ENCODE data around the gene GABARAP.

GABARAP gene
- long read RNA-seq, donor 1, transcript GABARAP-204 (3 exons, 837 nt), result minor isoform, 12 of 416 reads
- long read RNA-seq, donor 1, transcript GABARAP-201 (4 exons, 1,634 nt), result major isoform, 380 of 416 reads
- long read RNA-seq, donor 1, transcript GABARAP-205 (3 exons, 476 nt), result minor isoform, 7 of 416 reads
- long read RNA-seq, donor 1, partial matches to known transcripts, result 13 of 416 reads
- long read RNA-seq, donor 1, other reads (novel, unspliced or antisense), result 0 of 416 reads
- long read RNA-seq, donor 2, transcript GABARAP-201 (4 exons, 1,634 nt), result major isoform, 256 of 286 reads
- long read RNA-seq, donor 2, transcript GABARAP-204 (3 exons, 837 nt), result minor isoform, 19 of 286 reads
- long read RNA-seq, donor 2, transcript GABARAP-205 (3 exons, 476 nt), result minor isoform, 8 of 286 reads
- long read RNA-seq, donor 2, partial matches to known transcripts, result 0 of 286 reads
- long read RNA-seq, donor 2, other reads (novel, unspliced or antisense), result 0 of 286 reads
- long read RNA-seq, donor 3, transcript GABARAP-204 (3 exons, 837 nt), result minor isoform, 8 of 181 reads
- long read RNA-seq, donor 3, transcript GABARAP-201 (4 exons, 1,634 nt), result major isoform, 171 of 181 reads
- long read RNA-seq, donor 3, partial matches to known transcripts, result 0 of 181 reads
- long read RNA-seq, donor 3, other reads (novel, unspliced or antisense), result 0 of 181 reads
- long read RNA-seq, donor 4, transcript GABARAP-204 (3 exons, 837 nt), result minor isoform, 17 of 322 reads
- long read RNA-seq, donor 4, transcript GABARAP-201 (4 exons, 1,634 nt), result major isoform, 300 of 322 reads
- long read RNA-seq, donor 4, partial matches to known transcripts, result 0 of 322 reads
- long read RNA-seq, donor 4, other reads (novel, unspliced or antisense), result 0 of 322 reads
- long read RNA-seq, donor 5, transcript GABARAP-204 (3 exons, 837 nt), result minor isoform, 11 of 384 reads
- long read RNA-seq, donor 5, transcript GABARAP-201 (4 exons, 1,634 nt), result major isoform, 367 of 384 reads
- long read RNA-seq, donor 5, partial matches to known transcripts, result 0 of 384 reads
- long read RNA-seq, donor 5, other reads (novel, unspliced or antisense), result 0 of 384 reads
- long read RNA-seq, donor 6, transcript GABARAP-205 (3 exons, 476 nt), result minor isoform, 15 of 367 reads
- long read RNA-seq, donor 6, transcript GABARAP-204 (3 exons, 837 nt), result minor isoform, 17 of 367 reads
- long read RNA-seq, donor 6, transcript GABARAP-201 (4 exons, 1,634 nt), result major isoform, 335 of 367 reads
- long read RNA-seq, donor 6, partial matches to known transcripts, result 0 of 367 reads
- long read RNA-seq, donor 6, other reads (novel, unspliced or antisense), result 0 of 367 reads
- long read RNA-seq, donor 7, result 0 reads
- long read RNA-seq, donor 8, transcript GABARAP-201 (4 exons, 1,634 nt), result major isoform, 333 of 350 reads
- long read RNA-seq, donor 8, partial matches to known transcripts, result 12 of 350 reads
- long read RNA-seq, donor 8, other reads (novel, unspliced or antisense), result 0 of 350 reads

DNA sequence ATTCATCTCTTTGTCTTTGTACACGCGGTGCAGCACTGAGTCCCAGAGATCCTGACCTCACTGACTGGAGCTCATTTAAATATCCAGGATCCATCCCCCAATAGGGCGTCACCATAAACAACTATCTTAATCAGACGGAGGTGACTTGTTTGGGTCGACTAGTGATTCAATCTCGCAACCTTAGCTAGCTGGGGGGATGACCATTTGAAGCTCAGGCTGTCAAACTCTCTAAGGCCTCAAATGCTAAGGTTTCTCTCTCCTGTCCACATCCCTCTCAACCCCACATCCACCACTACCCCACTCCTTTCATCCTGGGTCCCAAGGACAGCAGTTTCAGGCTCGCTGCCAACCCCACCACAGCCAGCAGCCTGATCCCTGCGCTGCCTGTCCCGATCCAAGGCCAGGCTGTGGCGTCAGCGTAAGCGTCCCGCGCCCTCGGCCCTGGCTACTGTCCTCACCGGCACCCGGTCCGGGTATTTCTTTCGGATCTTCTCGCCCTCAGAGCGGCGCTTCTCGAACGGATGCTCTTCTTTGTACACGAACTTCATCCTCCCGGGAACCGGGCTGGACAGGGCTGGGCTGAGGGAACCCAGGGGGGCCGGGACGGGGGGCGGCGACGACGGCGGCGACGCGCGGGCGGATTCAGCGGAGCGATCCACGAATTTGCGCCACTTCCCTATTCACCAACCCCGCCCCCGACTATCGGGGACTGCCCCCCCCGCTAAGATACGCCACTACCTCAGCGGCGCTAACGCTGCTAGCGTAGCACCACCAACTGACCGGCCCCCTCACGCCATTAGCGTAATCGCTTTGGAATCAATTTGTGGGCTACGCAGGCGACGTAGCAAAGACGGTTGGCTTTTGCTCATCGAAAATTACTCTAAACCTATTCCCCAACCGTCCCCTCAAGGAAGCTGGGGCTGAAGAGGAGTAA lies at the start of gene GABARAP:
GABARAP (minus strand) TSS at position 667 of the 934 bp plus-strand sequence; CDS start at position 548, 119 bp downstream.
- DNase-seq, result peak; percentile 98

GRCh38 chr17:7290685-7291084 lies 48.4 kb upstream of the GABARAP start:
- no peak for DNase-seq

DNA sequence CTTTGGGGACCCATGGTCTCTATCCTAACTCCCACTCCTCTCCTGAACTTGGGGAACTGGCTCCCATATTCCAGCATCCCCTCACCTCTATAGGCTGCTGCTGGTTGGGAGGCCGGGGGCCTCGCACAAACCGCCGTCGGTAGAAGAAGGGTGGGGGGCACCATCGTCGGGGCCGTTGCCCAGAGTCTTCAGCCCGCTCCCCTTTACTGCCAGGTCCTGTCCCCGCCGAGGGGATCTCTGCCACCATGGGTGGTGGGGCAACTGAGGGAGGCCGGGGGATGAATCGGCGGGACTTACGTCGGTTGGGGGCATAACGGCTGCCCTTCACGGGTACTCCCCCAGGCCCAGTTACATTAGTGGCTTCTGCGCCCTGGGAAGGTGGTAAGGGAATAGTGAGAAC lies 47.9 kb upstream of the GABARAP start:
- no peak for DNase-seq

DNA sequence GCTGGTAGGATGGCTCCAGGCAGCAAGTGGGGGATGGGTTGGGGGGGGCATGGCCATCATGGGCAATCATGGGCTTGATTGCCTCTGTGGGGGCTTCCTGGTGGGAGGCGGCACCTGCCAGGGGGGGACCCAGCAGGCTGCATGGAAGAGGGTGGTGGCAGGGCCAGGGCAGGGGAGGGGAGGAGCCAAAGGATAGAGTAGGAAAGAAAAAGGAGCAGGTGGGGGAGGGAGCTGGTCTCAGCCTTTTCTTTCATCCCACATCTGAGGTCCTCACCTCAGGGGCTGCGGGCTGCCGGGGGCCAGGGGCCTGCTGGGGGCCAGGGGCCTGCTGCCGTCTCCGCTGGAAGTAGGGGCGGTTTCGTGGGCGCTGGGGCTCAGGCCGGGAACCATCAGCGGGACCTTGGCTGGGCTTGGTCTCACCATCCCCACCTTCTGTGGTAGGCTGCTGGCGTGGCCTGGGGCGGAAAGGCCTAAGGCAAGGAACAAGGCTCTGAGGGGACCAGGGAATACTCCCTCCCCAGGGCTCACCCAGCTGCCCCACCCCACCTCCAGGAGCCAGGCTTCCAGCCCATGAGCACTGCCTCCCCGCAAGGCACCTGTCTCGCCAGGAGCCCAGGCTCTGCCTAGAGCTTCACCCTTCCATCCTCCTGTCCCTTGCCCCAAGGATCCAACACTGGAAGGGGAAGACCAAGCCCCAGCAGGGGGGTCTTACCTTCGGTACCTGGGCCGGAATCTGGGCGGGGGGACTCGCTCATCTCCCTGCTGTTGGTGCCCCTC lies 47.2 kb upstream of the GABARAP start:
- no peak for DNase-seq

DNA sequence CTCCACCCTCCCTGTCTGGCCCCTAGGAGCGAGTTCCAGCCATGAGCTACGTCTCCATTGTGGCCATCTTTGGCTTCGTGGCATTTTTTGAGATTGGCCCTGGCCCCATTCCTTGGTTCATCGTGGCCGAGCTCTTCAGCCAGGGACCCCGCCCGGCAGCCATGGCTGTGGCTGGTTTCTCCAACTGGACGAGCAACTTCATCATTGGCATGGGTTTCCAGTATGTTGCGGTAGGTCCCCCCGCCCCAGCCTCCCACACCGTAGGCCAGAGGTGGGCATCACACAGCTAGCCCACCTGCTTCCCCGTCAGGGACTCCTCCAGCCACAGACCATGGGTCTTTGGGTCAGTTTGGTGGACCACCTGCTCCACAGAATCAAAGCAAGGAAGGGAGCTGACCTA lies 43.4 kb upstream of the GABARAP start:
- no peak for DNase-seq

DNA sequence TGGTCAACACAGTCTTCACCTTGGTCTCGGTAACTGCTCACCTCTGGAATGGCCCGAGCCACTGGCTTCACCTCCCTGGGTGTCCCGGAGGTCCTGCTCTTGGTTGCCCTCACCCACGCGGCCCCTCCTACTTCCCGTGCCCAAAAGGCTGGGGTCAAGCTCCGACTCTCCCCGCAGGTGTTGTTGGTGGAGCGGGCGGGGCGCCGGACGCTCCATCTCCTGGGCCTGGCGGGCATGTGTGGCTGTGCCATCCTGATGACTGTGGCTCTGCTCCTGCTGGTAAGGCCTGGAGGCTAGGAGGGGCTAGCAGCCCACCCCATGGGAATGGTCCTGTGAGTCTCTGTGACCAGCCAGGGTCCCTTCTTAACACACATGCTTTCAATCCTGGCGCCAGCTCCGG lies 42.7 kb upstream of the GABARAP start:
- DNase-seq, result no peak

DNA sequence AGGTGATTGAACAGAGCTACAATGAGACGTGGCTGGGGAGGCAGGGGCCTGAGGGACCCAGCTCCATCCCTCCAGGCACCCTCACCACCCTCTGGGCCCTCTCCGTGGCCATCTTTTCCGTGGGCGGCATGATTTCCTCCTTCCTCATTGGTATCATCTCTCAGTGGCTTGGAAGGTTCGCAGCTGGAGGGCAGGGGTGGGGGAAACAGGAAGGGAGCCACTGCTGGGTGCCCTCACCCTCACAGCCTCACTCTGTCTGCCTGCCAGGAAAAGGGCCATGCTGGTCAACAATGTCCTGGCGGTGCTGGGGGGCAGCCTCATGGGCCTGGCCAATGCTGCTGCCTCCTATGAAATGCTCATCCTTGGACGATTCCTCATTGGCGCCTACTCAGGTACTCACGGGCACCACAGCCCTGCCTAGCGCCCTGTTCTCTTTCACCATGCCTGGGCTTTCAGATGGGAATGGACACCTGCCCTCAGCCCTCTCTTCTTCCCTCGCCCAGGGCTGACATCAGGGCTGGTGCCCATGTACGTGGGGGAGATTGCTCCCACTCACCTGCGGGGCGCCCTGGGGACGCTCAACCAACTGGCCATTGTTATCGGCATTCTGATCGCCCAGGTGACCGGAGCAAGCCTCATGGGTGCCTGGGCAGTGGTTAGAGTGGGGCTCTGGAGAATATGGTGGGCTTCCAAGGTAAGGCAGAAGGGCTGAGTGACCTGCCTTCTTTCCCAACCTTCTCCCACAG lies 41.4 kb upstream of the GABARAP start:
- DNase-seq, result no peak

DNA sequence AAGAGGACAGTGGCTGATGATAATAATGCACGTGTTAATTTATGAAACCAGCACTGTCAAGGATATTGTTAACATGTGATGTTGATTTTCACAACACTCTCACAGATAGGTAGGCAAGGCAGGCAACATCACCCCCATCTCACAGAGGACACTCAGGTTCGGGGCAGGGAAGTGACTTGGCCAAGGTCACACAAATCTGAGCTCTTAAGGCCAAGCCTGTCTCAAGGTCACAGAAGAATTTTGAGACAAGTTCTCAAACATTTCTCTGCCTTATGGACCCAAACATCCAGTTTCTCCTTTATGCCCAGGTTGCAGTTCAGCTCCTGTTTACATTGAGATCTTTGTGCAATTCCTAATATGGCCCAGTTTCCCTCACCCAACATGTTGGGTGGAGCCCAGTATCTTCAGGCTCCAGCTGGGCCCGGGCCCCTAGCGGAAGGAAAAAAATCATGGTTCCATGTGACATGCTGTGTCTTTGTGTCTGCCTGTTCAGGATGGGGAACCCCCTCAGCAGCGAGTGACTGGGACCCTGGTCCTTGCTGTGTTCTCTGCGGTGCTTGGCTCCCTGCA lies 40.6 kb upstream of the GABARAP start:
- DNase-seq, result no peak

GRCh38 chr17:7281953-7282751 lies 39.9 kb upstream of the GABARAP start:
- DNase-seq, result peak; percentile 71

- DNase-seq, result peak; percentile 97
These were observed 39.1 kb upstream of the GABARAP start, which contains the start of gene SLC2A4 for GRCh38 chr17:7281074-7281952. TSS of gene SLC2A4 (plus strand) at chr17:7281718. CDS start at chr17:7281935, 217 bp downstream.

DNA sequence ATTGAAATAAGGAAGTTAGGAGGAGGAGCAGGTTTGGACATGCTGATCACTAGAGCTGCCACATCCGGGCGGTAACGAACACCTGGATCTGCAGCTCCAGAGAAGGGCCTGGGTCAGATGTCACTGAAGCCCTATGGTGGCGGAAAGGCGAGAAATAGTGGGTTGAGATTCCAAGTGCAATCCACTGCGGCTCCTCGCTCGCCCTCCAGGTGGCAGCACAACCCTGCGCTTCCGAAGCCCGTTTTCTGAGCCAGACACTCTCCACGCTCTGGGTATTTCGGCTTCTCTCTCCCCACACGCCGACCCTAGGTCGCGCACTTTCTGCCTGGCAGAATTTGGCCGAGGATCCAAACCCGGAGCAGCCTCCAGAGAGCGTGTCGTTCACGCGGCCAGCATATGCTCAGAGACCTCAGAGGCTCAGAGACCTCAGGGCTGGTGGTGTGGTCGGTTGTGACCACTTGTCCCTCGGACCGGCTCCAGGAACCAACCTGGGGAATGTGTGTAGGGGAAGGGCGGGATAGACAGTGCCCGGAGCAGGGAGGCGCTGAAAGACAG lies 38.3 kb upstream of the GABARAP start:
- DNase-seq, result peak; percentile 94

- no peak for DNase-seq
These were observed 37.2 kb upstream of the GABARAP start for GRCh38 chr17:7279448-7279847.

DNA sequence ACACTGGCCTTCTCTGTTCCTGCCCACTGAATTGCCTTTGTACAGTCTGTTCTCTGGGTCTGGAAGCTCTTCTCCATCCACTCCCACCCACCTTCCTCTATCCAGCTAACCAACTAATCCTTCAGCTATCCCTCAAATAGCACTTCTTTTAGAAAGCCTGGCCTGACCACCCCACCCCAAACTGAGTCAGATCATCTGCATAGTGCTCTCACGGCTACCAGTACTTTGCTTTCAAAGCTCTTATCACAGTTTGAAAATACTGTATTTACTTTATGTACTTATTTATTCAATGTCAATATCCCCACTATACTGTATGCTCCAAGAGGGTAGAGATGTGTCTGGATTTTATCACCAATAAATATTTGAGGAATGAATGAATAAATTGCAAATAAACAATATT lies 24.5 kb upstream of the GABARAP start:
- DNase-seq, result no peak

DNA sequence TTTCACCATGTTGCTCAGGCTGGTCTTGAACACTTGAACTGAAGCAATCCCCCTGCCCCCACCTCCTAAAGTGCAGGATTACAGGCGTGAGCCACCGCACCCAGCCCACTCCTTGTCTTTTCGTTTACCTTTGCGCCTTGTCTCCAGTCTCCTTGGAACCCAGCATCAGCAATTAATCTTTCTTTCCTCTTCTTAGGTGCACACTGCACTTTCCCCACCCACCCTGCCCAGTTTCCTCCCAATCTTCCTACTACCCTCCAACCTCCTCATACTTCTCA lies 21.5 kb upstream of the GABARAP start:
- DNase-seq, result no peak

GRCh38 chr17:7262935-7263800 lies 20.9 kb upstream of the GABARAP start:
- peak; percentile 68 for DNase-seq
